SH-SY5Y (cell line): ENCODE data around the gene TMCO4.

Experiments
- GATA2 ChIP-seq: IDR thresholded peaks from 2 replicates; pipeline ENCODE4 v1.6.1; 2011; ENCODE audit warnings: mild to moderate bottlenecking, low read depth, low read length
- GATA3 ChIP-seq: IDR thresholded peaks from 2 replicates; pipeline ENCODE4 v1.6.1; 2011; ENCODE audit warnings: low read depth, mild to moderate bottlenecking, low read length, moderate library complexity

Gene TMCO4

DNA sequence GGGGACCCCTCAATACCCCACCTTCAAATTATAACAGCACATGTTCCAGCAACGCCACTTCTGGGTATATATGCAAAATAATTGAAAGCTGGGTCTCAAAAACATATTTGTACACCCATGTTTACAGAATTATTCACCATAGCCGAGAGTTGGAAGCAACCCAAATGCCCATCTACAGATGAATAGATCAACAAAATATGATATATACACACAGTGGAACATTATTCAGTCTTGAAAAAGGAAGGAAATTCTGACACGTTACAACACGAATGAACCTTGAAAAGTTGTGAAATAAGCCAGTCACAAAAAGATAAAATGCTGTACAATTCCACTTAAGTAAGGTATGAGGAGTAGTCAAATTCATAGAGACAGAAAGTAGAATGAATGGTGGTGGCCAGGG, 5.1 kb downstream of the TMCO4 start:
- TF ChIP-seq GATA3, result no peak
- TF ChIP-seq GATA2, result no peak

- TF ChIP-seq GATA2 (no peak), GATA3 (no peak)
Observed at GRCh38 chr1:19793360-19794046, 6.2 kb downstream of the TMCO4 start.

GRCh38 chr1:19792237-19793002, 7.3 kb downstream of the TMCO4 start:
- TF ChIP-seq GATA3 (no peak), GATA2 (no peak)

GRCh38 chr1:19786988-19787423, 12.7 kb downstream of the TMCO4 start:
- no peak for TF ChIP-seq GATA3
- no peak for TF ChIP-seq GATA2

- TF ChIP-seq GATA3, result no peak
- TF ChIP-seq GATA2, result no peak
Observed at GRCh38 chr1:19785660-19786059, 14.1 kb downstream of the TMCO4 start.

DNA sequence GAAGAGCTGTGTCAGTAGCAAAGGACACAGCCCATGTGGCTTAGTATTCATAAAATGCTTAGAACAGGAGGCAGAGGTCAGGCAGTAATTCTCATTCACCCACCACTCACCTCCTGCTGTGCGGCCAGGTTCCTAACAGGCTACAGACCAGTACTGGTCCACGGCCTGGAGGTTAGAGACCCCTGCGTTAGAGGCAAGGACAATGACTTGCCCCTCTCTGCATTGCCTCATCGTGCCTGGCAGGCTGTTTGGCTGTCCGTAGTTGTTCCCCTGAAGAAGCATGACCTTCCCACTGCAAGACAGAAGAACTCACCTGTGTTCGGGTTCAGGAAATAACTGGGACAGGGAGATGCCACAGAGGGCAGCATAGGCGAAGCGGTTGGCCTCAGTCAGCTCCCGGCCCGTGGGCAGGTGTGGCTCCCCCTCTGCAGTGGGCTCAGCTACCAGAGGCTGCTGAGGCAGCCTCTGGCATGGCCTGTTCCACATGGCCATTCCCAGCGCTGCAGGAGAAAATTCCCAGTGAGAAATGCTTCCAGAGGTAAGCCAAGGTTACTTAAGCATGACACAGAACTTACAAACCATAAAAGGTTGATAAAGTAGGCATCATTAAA, 19.3 kb downstream of the TMCO4 start:
- TF ChIP-seq GATA3 (no peak), GATA2 (no peak)

- TF ChIP-seq GATA3 (no peak), GATA2 (no peak)
Observed at GRCh38 chr1:19776933-19777332, 22.8 kb downstream of the TMCO4 start.

- no peak for TF ChIP-seq GATA3
- TF ChIP-seq GATA2, result no peak
Observed at GRCh38 chr1:19776287-19776686, 23.4 kb downstream of the TMCO4 start.

GRCh38 chr1:19775831-19776230, 23.9 kb downstream of the TMCO4 start:
- TF ChIP-seq GATA3 (no peak), GATA2 (no peak)

- no peak for TF ChIP-seq GATA2
- TF ChIP-seq GATA3, result no peak
Observed at GRCh38 chr1:19775317-19775716, 24.4 kb downstream of the TMCO4 start.

- TF ChIP-seq GATA3 (no peak), GATA2 (no peak)
Observed at GRCh38 chr1:19774180-19774785, 25.4 kb downstream of the TMCO4 start.

- TF ChIP-seq GATA2 (no peak), GATA3 (no peak)
Observed at GRCh38 chr1:19773485-19773884, 26.2 kb downstream of the TMCO4 start.

GRCh38 chr1:19772053-19772452, 27.7 kb downstream of the TMCO4 start:
- TF ChIP-seq GATA2 (no peak), GATA3 (no peak)

- TF ChIP-seq GATA3 (no peak), GATA2 (no peak)
Observed at GRCh38 chr1:19771350-19771749, 28.4 kb downstream of the TMCO4 start.
